Trophoblast cell (in vitro differentiated cells and primary cell): ENCODE measurements around the gene ZFP57.

ENCODE experiments used
- DNase-seq, 2 donors: peaks; one replicate each; pipeline ENCODE4 v3.0.0-alpha.2; 2016
- H2AFZ ChIP-seq: 2 replicates; pipeline ENCODE4 v1.6.1; 2013; ENCODE audit warnings: low read length, moderate library complexity, mild to moderate bottlenecking; ENCODE audit not compliant: insufficient read depth, poor library complexity
- H2AK5ac ChIP-seq: 2 replicates; pipeline ENCODE4 v1.6.1; 2013; ENCODE audit warnings: mild to moderate bottlenecking, low read length
- H2BK120ac ChIP-seq: 2 replicates; pipeline ENCODE4 v1.6.1; 2013; ENCODE audit warnings: low read length, mild to moderate bottlenecking, moderate library complexity; ENCODE audit not compliant: insufficient read depth, poor library complexity
- H2BK12ac ChIP-seq: 2 replicates; pipeline ENCODE4 v1.6.1; 2013; ENCODE audit warnings: mild to moderate bottlenecking, low read length, moderate library complexity
- H2BK5ac ChIP-seq: 2 replicates; pipeline ENCODE4 v1.6.1; 2013; ENCODE audit warnings: low read length, low read depth, moderate library complexity, mild to moderate bottlenecking; ENCODE audit not compliant: poor library complexity
- H3K14ac ChIP-seq: 2 replicates; pipeline ENCODE4 v1.6.1; 2013; ENCODE audit warnings: mild to moderate bottlenecking, low read length
- H3K18ac ChIP-seq: 2 replicates; pipeline ENCODE4 v1.6.1; 2013; ENCODE audit warnings: mild to moderate bottlenecking, low read length
- H3K23ac ChIP-seq: 2 replicates; pipeline ENCODE4 v1.6.1; 2013; ENCODE audit warnings: low read length
- H3K27ac ChIP-seq: 2 replicates; pipeline ENCODE4 v1.5.1; 2013; ENCODE audit warnings: low read depth, mild to moderate bottlenecking, inconsistent platforms, low read length, moderate library complexity
- H3K27me3 ChIP-seq: 2 replicates; pipeline ENCODE4 v1.6.1; 2013; ENCODE audit warnings: inconsistent platforms, mild to moderate bottlenecking, low read length, moderate library complexity; ENCODE audit not compliant: insufficient read depth
- H3K36me3 ChIP-seq, 2 experiments: 1 replicate in 1 of 2; 2 replicates in 1 of 2; pipeline ENCODE4 v1.6.1; 2013; ENCODE audit warnings: low read length in 2 of 2, mild to moderate bottlenecking in 2 of 2, moderate library complexity in 1 of 2; ENCODE audit not compliant: insufficient read depth in 2 of 2, control insufficient read depth in 1 of 2
- H3K4ac ChIP-seq: 2 replicates; pipeline ENCODE4 v1.6.1; 2013; ENCODE audit warnings: low read depth, mild to moderate bottlenecking, low read length, moderate library complexity
- H3K4me1 ChIP-seq, 2 experiments: 1 replicate in 1 of 2; 2 replicates in 1 of 2; pipeline ENCODE4 v1.6.1; 2013; ENCODE audit warnings: low read length in 2 of 2, mild to moderate bottlenecking in 2 of 2, moderate library complexity in 1 of 2; ENCODE audit not compliant: insufficient read depth in 2 of 2, control insufficient read depth in 1 of 2
- H3K4me2 ChIP-seq: 2 replicates; pipeline ENCODE4 v1.6.1; 2013; ENCODE audit warnings: inconsistent platforms, mild to moderate bottlenecking, low read length, moderate library complexity
- H3K4me3 ChIP-seq: 2 replicates; pipeline ENCODE4 v1.5.1; 2013; ENCODE audit warnings: mild to moderate bottlenecking, low read depth, low read length, inconsistent platforms
- H3K79me1 ChIP-seq: one replicate; pipeline ENCODE4 v1.6.1; 2013; ENCODE audit warnings: low read length
- H3K79me2 ChIP-seq: 2 replicates; pipeline ENCODE4 v1.6.1; 2013; ENCODE audit warnings: low read length, mild to moderate bottlenecking; ENCODE audit not compliant: control insufficient read depth, insufficient read depth, poor library complexity
- H3K9ac ChIP-seq: 2 replicates; pipeline ENCODE4 v1.6.1; 2013; ENCODE audit warnings: mild to moderate bottlenecking, low read length
- H3K9me3 ChIP-seq: 2 replicates; pipeline ENCODE4 v1.6.1; 2013; ENCODE audit warnings: low read depth, mild to moderate bottlenecking, control low read depth, inconsistent platforms, low read length; ENCODE audit not compliant: insufficient read depth
- H4K12ac ChIP-seq: 2 replicates; pipeline ENCODE4 v1.6.1; 2013; ENCODE audit warnings: low read depth, mild to moderate bottlenecking, low read length, moderate library complexity
- H4K8ac ChIP-seq: 2 replicates; pipeline ENCODE4 v1.6.1; 2013; ENCODE audit warnings: low read depth, mild to moderate bottlenecking, low read length, moderate library complexity
- H4K91ac ChIP-seq: one replicate; pipeline ENCODE4 v1.6.1; 2013; ENCODE audit warnings: low read depth, mild to moderate bottlenecking, low read length, moderate library complexity
- WGBS: extraction: QIAGEN DNeasy Blood & Tissue Kit; methylation state at CpG from one replicate; pipeline ENCODE4 v1.1.7; 2013; ENCODE audit warnings: missing lambda C conversion rate; ENCODE audit not compliant: insufficient read length, insufficient coverage; ENCODE audit errors: extremely low coverage; 5-methylcytosine and 5-hydroxymethylcytosine counted together

ZFP57 gene

GRCh38 chr6:29702519-29703103 lies 21.7 kb upstream of the ZFP57 start:
- Histone ChIP-seq H3K79me1 (no peaks in the 10 kb centered on the region), H3K4me2 (no peak overlapping the region), H3K79me2 (no peaks in the 10 kb centered on the region), H3K4me1 (no peaks in the 10 kb centered on the region), H2BK120ac (no peak overlapping the region), H4K12ac (no peak overlapping the region), H2AK5ac (no peak overlapping the region), H3K27ac (no peak overlapping the region), H2AFZ (no peak overlapping the region), H3K4me3 (no peak overlapping the region), H4K91ac (no peak overlapping the region), H3K27me3 (no peaks in the 10 kb centered on the region), H3K14ac (no peak overlapping the region), H3K36me3 (no peaks in the 10 kb centered on the region), H2BK5ac (no peak overlapping the region), H2BK12ac (no peak overlapping the region), H3K4ac (no peak overlapping the region), H3K9me3 (no peaks in the 10 kb centered on the region), H3K18ac (no peak overlapping the region), H3K23ac (no peak overlapping the region), H4K8ac (no peak overlapping the region), H3K9ac (no peak overlapping the region)
- DNase-seq, result peak; percentile 59 to 83
- WGBS, result no CpG with 5 or more reads among the region's 17 CpGs

GRCh38 chr6:29696147-29697125 lies 15.5 kb upstream of the ZFP57 start:
- Histone ChIP-seq H3K14ac (no peak overlapping the region), H4K12ac (no peak overlapping the region), H2BK120ac (no peak overlapping the region), H3K4me3 (no peak overlapping the region), H3K79me2 (no peaks in the 10 kb centered on the region), H3K36me3 (no peaks in the 10 kb centered on the region), H2AFZ (no peak overlapping the region), H3K27ac (no peak overlapping the region), H3K4me1 (no peaks in the 10 kb centered on the region), H3K9me3 (no peaks in the 10 kb centered on the region), H2AK5ac (no peak overlapping the region), H4K91ac (no peak overlapping the region), H2BK5ac (no peak overlapping the region), H3K18ac (no peak overlapping the region), H3K4me2 (no peak overlapping the region), H3K23ac (no peak overlapping the region), H3K4ac (no peak overlapping the region), H3K27me3 (no peaks in the 10 kb centered on the region), H3K9ac (no peak overlapping the region), H4K8ac (no peak overlapping the region), H3K79me1 (no peaks in the 10 kb centered on the region), H2BK12ac (no peak overlapping the region)
- peak in 1 of 2 donors; percentile 65 for DNase-seq
- WGBS, result no CpG with 5 or more reads among the region's 10 CpGs

GRCh38 chr6:29694637-29695036 lies 13.7 kb upstream of the ZFP57 start:
- Histone ChIP-seq H2BK5ac (no peak overlapping the region), H3K23ac (no peak overlapping the region), H3K79me1 (no peaks in the 10 kb centered on the region), H4K91ac (no peak overlapping the region), H3K4ac (no peak overlapping the region), H3K4me1 (no peaks in the 10 kb centered on the region), H3K4me2 (no peak overlapping the region), H3K27ac (no peak overlapping the region), H3K4me3 (no peak overlapping the region), H3K14ac (no peak overlapping the region), H3K36me3 (no peaks in the 10 kb centered on the region), H2BK12ac (no peak overlapping the region), H2AFZ (no peak overlapping the region), H2BK120ac (no peak overlapping the region), H3K9ac (no peak overlapping the region), H3K9me3 (no peaks in the 10 kb centered on the region), H3K18ac (no peak overlapping the region), H3K79me2 (no peaks in the 10 kb centered on the region), H2AK5ac (no peak overlapping the region), H3K27me3 (no peaks in the 10 kb centered on the region), H4K8ac (no peak overlapping the region), H4K12ac (no peak overlapping the region)
- no CpG with 5 or more reads among the region's 3 CpGs for WGBS
- DNase-seq, result no peak

GRCh38 chr6:29685718-29686326 lies 4.9 kb upstream of the ZFP57 start:
- Histone ChIP-seq H3K4ac (no peak overlapping the region), H3K23ac (no peak overlapping the region), H3K79me1 (no peaks in the 10 kb centered on the region), H3K14ac (no peak overlapping the region), H2AK5ac (no peak overlapping the region), H3K9ac (no peak overlapping the region), H4K12ac (no peak overlapping the region), H3K4me3 (no peak overlapping the region), H3K4me1 (no peaks in the 10 kb centered on the region), H3K18ac (no peak overlapping the region), H4K91ac (no peak overlapping the region), H2BK120ac (no peak overlapping the region), H3K27me3 (no peaks in the 10 kb centered on the region), H3K9me3 (no peaks in the 10 kb centered on the region), H2BK12ac (no peak overlapping the region), H3K36me3 (no peaks in the 10 kb centered on the region), H3K27ac (no peak overlapping the region), H4K8ac (no peak overlapping the region), H2AFZ (no peak overlapping the region), H3K4me2 (no peak overlapping the region), H3K79me2 (no peaks in the 10 kb centered on the region), H2BK5ac (no peak overlapping the region)
- no CpG with 5 or more reads among the region's 15 CpGs for WGBS
- DNase-seq, result peak in 1 of 2 donors; percentile 28
